ENCODE results near the gene C2orf76. TPM values are rescaled to one million over a fixed set of nuclear protein-coding genes. Genes with fewer than 3 reads are reported as not detected.
A peak's percentile ranks its signal among the peaks of the same experiment; 100 is the strongest.

Gene C2orf76
- total and polyA plus RNA-seq, 2 of the 4 experiments (the other 2 are of a cell fraction), result 10.6 to 12.6 TPM

DNA sequence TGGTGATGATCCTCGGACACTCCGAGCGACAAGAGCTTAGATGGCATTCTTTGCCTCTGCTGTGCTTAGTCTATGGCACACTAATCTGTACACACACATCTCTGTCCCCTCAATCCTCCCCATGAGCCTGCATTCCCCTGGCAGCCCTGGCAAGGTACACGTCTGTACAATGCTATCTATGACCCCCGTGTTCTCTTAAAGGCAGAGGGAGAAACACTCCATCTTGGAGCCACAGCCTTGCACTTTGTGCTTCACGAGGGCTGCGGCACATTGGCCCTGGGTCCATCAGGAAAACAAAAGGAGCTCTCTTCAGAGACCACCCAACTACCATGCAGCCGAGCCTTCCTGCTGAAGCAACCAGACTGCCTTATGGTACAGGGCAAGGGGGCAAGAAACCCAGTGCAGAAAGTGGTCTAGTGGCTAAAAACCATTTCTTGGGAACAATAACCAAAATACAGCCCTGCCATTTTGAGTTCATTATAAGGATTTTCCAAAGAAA lies 100.5 kb downstream of the C2orf76 start:
- POLR2A ChIA-PET (ENCODE audit: unreplicated experiment), result no interaction called here
- H3K9ac ChIP-seq (ENCODE audit: low read depth, low read length), result no peak overlapping the region

More for the DNA sequence above, 100.5 kb downstream of the C2orf76 start:
- no peak overlapping the region for H3K23ac ChIP-seq (ENCODE audit: low read depth, low read length)
- peaks cover 5% of the 10 kb centered on the region for H3K9me1 ChIP-seq (ENCODE audit: insufficient read depth, low read length)
- DNase-seq (no peak), ATAC-seq (ENCODE audit: low read depth) (no peak)
- in situ Hi-C loops (cut with MboI; ENCODE audit: low sequenced_read_pairs), result loop anchor here (25.0 kb wide), 1 partner anchor 104 kb away; the partner anchor contains the start of gene C1QL2
- no peak overlapping the region for H4K5ac ChIP-seq (ENCODE audit: low read depth, low read length)
- H4K20me1 ChIP-seq (ENCODE audit: insufficient read depth, low read length), result no peaks in the 10 kb centered on the region
- intact Hi-C loops (cut with micrococcal nuclease), result no loop called here
- no peak overlapping the region for H2AK5ac ChIP-seq (ENCODE audit: low read depth, low read length)
- H3K79me1 ChIP-seq (ENCODE audit: low read depth in 1 of 2, low read length in 2 of 2), result no peaks in the 10 kb centered on the region
- no peak overlapping the region for H3K18ac ChIP-seq (ENCODE audit: low read depth, low read length)
- CTCF ChIA-PET, result no interaction called here
- H2AFZ ChIP-seq (replicated peaks; ENCODE audit: low read length, poor library complexity), result peak overlapping the region; percentile 1
- no peak overlapping the region for H2BK120ac ChIP-seq (ENCODE audit: low read depth, low read length)
- no peak overlapping the region for H4K91ac ChIP-seq (ENCODE audit: insufficient read depth, low read depth, low read length)
- no peak overlapping the region for H3K14ac ChIP-seq (replicated peaks; ENCODE audit: low read depth, low read length)
- no peaks in the 10 kb centered on the region for H3K36me3 ChIP-seq (ENCODE audit: control insufficient read depth, insufficient read depth, low read length)
- H3K4me2 ChIP-seq (ENCODE audit: low read depth, low read length), result no peak overlapping the region
- H3K4me1 ChIP-seq (ENCODE audit: control insufficient read depth, insufficient read depth, low read length), result 0 out of 2 replicates have a peak, but pooled peaks cover 2% of the 10 kb centered on the region
- H2AK9ac ChIP-seq (replicated peaks; ENCODE audit: low read depth, low read length, poor library complexity), result no peak overlapping the region
- no peak overlapping the region for H3K27ac ChIP-seq (ENCODE audit: insufficient read depth, low read length)
- dilution Hi-C loops (cut with HindIII; ENCODE audit: low sequenced_read_pairs, unreplicated experiment), result no loop called here
- WGBS, 2 experiments (ENCODE audit: extremely low coverage in 2 of 2, insufficient read length in 1 of 2), result no CpG with 5 or more reads among the region's 8 CpGs
- H2BK15ac ChIP-seq (ENCODE audit: low read depth, low read length), result no peak overlapping the region
- H3K4ac ChIP-seq (ENCODE audit: low read depth, low read length), result no peak overlapping the region
- H2BK20ac ChIP-seq (ENCODE audit: low read depth, low read length), result no peak overlapping the region
- no peak overlapping the region for H4K8ac ChIP-seq (ENCODE audit: low read depth in 2 of 2, low read length in 2 of 2)
- no peak overlapping the region for H3K56ac ChIP-seq (ENCODE audit: extremely low read depth, insufficient read depth, low read length)
- TF ChIP-seq CTCF (conservative IDR thresholded peaks at IDR 0.05; ENCODE audit: low read depth, low read length), result no peak
- no peak for TF ChIP-seq POLR2A (IDR thresholded peaks at IDR 0.05; ENCODE audit: low read depth, low read length)
- TF ChIP-seq BHLHE40 (IDR thresholded peaks at IDR 0.05; ENCODE audit: low read depth, low read length), result no peak
- TF ChIP-seq MAFK (IDR thresholded peaks at IDR 0.05; ENCODE audit: low read depth, low read length), result no peak
- no peak for TF ChIP-seq RCOR1 (IDR thresholded peaks at IDR 0.05; ENCODE audit: insufficient replicate concordance, low read length)
- TF ChIP-seq FOS (IDR thresholded peaks at IDR 0.05; ENCODE audit: low read depth, low read length), result no peak
- TF ChIP-seq MXI1 (IDR thresholded peaks at IDR 0.05; ENCODE audit: borderline replicate concordance, low read depth, low read length), result no peak
- TF ChIP-seq CEBPB (IDR thresholded peaks at IDR 0.05; ENCODE audit: low read depth, low read length), result no peak
- TF ChIP-seq, protein P1, sequence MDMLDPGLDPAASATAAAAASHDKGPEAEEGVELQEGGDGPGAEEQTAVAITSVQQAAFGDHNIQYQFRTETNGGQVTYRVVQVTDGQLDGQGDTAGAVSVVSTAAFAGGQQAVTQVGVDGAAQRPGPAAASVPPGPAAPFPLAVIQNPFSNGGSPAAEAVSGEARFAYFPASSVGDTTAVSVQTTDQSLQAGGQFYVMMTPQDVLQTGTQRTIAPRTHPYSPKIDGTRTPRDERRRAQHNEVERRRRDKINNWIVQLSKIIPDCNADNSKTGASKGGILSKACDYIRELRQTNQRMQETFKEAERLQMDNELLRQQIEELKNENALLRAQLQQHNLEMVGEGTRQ (IDR thresholded peaks at IDR 0.05; ENCODE audit: low read depth, low read length), result no peak
- no peak for TF ChIP-seq RFX5 (IDR thresholded peaks at IDR 0.05; ENCODE audit: low read depth, low read length)
- H3K9me3 ChIP-seq (ENCODE audit: control insufficient read depth, insufficient read depth, low read length), result no peaks in the 10 kb centered on the region
- no peaks in the 10 kb centered on the region for H3K27me3 ChIP-seq (ENCODE audit: control insufficient read depth, insufficient read depth, low read length)
- H2BK5ac ChIP-seq (ENCODE audit: low read depth, low read length, poor library complexity, severe bottlenecking), result no peak overlapping the region
- H3K4me3 ChIP-seq (ENCODE audit: insufficient read depth, low read depth, low read length), result no peak overlapping the region
- BruUV-seq (replicated peaks), result no TSS peak
